NCI-H146 treated with DMSO at 0.1 percent for 48 hours (cell line): ENCODE measurements around the gene ZNF618.

ENCODE experiments used
- DNase-seq: peaks from one replicate; lab custom pipeline; 2025; ENCODE audit not compliant: unreplicated experiment; lab: John Stamatoyannopoulos, UW

Gene ZNF618

GRCh38 chr9:113882181-113882580, 6.1 kb downstream of the ZNF618 start:
- DNase-seq, result no peak

GRCh38 chr9:113882636-113883164, 6.6 kb downstream of the ZNF618 start:
- no peak for DNase-seq

GRCh38 chr9:113885183-113886025, 9.3 kb downstream of the ZNF618 start:
- DNase-seq, result no peak

- DNase-seq, result no peak
Observed at GRCh38 chr9:113886026-113886369, 9.9 kb downstream of the ZNF618 start.

DNA sequence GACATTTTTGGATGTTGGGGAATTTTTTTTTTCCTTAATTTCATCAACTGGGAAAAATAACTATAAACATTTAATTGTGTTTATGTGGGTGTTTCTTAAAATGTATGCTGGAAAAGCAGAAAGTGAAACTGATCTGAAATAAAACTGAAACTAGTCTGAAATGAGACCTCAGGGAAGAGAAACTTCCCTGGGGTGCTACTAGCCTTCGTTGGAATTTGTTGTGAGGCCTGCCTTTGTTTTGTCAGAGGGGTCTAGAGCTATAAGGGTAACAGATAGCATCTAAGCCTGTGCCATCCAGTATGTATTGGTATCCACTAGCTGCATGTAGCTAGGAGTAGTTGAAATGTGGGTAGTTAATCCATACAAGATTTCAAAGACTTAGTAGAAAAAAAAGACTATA, 10.4 kb downstream of the ZNF618 start:
- DNase-seq, result no peak

DNA sequence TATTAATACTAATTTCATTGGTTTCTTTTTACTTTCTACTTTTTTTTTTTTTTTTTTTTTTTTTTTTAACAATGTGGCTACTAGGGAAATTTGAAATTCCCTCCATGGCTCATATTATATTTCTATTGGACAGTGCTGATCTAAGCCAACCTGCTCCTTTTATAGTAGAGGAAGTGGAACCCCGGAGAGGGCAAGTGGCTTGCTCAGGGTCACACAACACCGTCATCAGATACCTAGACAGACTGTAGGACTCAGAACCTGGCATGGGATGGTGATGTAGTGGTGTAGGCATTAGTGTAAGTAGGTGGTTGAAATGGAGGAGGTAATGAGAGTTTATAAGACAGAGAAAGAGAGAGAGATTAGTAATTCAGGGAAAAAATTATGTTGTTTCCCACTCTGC, 10.8 kb downstream of the ZNF618 start:
- DNase-seq, result no peak

DNA sequence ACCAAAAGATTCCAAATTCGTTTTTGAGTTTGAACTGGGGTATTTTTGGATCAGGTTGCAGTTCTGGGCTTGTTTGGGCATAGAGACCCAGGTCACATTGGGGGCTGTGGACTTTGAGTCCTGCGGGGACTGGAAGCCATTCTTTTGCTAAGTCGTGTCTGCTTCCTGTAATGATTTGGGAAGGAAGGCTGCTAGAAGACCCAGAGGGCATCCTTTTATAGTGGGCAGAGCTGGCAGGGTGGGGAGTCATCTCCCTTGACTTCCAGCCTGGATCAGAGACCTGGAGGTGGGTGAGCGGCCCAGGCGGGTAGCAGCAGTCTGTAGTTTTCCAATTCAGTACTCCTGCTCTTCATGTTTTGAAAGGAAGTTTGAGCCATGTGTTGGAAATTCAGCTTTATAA, 11.3 kb downstream of the ZNF618 start:
- DNase-seq, result no peak

GRCh38 chr9:113888336-113888735, 12.2 kb downstream of the ZNF618 start:
- no peak for DNase-seq

DNA sequence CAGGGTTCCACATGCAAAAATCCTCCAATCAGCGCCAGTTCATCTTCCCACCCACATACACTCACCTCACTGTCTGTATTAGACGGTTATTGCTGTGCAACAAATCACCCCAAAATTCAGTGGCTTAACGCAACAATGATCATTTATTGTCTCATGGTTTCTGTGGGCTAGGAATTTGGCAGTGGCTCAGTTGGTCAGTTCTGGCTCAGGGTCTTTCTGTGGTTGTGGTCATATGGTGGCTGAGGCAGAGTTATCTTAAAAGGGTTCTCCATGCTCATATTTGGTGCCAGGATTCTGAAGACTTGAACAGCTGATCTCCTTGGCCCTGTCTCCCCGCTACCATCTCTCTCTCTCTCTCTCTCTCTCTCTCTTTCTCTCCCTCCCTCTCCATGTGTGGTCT, 12.9 kb downstream of the ZNF618 start:
- DNase-seq, result no peak

GRCh38 chr9:113890704-113891103, 14.6 kb downstream of the ZNF618 start:
- no peak for DNase-seq

- no peak for DNase-seq
Observed at GRCh38 chr9:113892861-113893491, 16.9 kb downstream of the ZNF618 start.

- no peak for DNase-seq
Observed at GRCh38 chr9:113894166-113894565, 18.1 kb downstream of the ZNF618 start.

GRCh38 chr9:113895526-113895925, 19.4 kb downstream of the ZNF618 start:
- no peak for DNase-seq

GRCh38 chr9:113896713-113897112, 20.6 kb downstream of the ZNF618 start:
- no peak for DNase-seq

- DNase-seq, result no peak
Observed at GRCh38 chr9:113898151-113898550, 22.0 kb downstream of the ZNF618 start.

DNA sequence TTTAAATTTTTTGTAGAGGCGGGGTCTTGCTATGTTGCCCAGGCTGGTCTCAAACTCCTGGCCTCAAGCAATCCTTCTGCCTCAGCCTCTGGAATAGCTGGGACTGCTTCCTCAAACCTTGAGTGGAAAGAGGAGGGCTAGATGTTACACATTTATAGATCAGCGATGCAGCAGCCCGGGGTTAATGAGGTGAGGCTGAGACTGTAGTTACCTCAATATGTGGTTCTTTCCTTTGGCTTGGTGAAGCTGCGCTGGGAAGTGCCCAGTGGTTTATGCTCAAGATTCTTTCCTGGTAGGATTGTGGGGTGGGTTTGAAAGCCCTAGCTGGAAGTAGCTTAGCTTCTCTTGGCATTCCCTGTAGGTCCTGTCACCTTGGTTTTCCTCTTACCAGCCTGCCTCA, 22.5 kb downstream of the ZNF618 start:
- DNase-seq, result no peak

DNA sequence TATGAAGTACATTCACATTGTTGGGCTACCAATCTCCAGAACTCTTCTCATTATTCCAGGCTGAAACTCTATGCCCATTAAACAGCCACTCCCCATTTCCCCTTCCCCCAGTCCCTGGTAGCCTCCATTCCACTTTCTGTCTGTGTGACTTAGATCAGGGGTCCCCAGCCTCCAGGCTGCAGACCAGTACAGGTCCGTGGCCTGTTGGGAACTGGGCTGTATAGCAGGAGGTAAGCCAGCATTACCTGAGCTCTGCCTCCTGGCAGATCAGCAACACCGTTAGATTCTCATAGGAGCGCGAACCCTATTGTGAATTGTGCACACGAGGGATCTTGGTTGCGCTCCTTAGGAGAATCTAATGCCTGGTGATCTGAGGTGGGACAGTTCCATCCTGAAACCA, 23.1 kb downstream of the ZNF618 start:
- no peak for DNase-seq

DNA sequence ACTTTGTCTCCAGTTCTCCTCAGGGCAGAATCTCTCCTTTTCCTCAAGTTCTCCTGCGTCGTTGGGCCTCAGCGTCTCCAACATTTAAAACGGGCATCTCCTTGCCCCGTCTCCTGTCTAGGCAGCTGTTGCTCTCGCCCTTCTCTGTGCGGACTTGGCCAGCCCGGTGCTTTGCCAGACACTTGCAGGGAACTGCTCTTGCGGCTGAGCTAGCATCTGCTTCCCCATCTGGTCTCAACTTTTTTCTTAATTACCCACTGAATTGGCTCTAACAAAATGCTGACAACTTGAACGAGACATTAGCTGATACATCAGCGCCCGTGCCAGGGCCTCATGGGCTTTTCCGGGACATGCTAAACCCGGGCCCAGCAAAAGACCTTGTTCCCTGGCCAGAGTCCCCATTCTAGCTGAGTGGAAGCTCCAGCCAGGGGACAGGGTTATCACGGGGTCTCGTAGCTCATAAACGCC, 25.1 kb downstream of the ZNF618 start:
- DNase-seq, result no peak

DNA sequence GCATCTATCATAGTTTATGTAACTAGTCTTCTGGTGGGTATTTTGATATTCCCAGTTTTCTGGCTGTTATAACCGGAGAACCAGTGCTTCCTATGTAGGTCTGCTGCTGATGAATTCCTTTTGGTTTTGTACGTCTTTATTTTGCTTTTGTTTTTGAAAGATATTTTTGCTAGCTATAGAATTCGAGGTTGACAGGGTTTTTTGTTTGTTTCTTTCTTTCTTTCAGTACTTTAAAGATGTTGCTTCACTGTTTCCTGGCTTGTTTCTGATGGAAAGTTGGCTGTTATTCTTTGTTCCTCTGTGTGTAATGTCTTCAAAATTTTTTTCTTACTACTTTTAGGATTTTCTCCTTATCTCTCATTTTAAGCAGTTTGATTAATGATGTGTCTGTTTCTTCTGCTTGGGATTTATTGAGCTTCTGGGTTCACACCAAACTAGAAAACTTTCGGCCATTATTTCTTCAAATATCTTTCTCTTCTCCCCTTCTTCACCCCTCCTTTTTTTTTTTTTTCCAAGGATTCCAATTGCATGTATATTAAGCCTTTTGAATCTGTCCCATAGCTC, 27.5 kb downstream of the ZNF618 start:
- no peak for DNase-seq

DNA sequence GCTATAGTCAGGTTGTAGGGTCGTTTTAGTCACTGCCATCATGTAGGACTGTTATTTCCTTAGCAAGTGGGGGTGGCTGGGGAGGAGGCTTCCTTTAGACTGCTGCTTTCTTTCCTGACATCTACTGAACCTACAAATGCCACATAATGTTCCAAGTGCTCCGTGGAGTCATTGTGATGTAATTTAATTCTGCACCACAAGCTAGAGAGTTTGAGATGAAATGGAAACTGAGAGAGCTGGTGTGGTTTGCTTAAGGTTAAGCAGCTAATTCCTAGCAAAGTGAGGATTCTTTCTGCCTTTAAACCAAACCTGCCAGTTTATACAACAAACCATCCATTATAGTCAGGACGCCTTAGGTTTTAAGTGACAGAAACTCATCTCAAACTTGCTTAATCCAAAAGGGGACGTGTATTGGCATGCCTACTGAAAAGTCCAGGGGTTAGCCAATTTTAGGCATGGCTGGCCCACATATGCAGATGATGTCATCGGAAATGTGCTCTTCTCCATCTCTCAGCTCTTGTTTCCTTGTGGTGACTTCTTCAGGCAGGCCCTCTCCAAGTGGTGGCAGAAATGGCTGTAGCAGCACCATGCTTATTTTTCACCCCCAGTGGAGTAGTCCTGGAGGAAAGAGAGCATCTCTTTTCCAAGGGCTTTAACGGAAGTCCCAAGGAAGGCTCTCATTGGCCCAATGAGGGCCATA, 30.5 kb downstream of the ZNF618 start:
- no peak for DNase-seq

- no peak for DNase-seq
Observed at GRCh38 chr9:113907282-113907681, 31.2 kb downstream of the ZNF618 start.
